Measurements from ENCODE around the gene OPN4.
"Not testable (repeated sequence)": the region's sequence is repeated elsewhere in the genome, so short reads cannot be mapped to it uniquely, and the experiment has no call there.

OPN4 gene, protein sequence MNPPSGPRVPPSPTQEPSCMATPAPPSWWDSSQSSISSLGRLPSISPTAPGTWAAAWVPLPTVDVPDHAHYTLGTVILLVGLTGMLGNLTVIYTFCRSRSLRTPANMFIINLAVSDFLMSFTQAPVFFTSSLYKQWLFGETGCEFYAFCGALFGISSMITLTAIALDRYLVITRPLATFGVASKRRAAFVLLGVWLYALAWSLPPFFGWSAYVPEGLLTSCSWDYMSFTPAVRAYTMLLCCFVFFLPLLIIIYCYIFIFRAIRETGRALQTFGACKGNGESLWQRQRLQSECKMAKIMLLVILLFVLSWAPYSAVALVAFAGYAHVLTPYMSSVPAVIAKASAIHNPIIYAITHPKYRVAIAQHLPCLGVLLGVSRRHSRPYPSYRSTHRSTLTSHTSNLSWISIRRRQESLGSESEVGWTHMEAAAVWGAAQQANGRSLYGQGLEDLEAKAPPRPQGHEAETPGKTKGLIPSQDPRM

GRCh38 chr10:86654411-86655172 is at the start of gene OPN4:
Gene OPN4 (plus strand): TSS chr10:86654547. CDS start chr10:86654784, 237 bp downstream.
- no peaks in the 10 kb centered on the region for H3K4me1 Mint-ChIP-seq

GRCh38 chr10:86607674-86608073 is 46.7 kb upstream of the OPN4 start:
- Mint-ChIP-seq H3K9me3 (no peaks in the 10 kb centered on the region), H3K27me3 (peaks cover 42% of the 10 kb centered on the region), H3K4me3 (no peak overlapping the region), H3K27ac (ENCODE audit: low read depth) (no peak overlapping the region), H3K36me3 (ENCODE audit: insufficient read depth) (peaks cover 2% of the 10 kb centered on the region), H3K4me1 (no peaks in the 10 kb centered on the region)
- ATAC-seq (replicated peaks; ENCODE audit: extremely low read depth, poor library complexity, severe bottlenecking) = no peak
- no peak for DNase-seq (ENCODE audit: low spot score in 2 of 2)

More at GRCh38 chr10:86654411-86655172, at the start of gene OPN4:
- H3K4me3 Mint-ChIP-seq = no peak within 1 kb of the TSS
- no peaks in the 10 kb centered on the region for H3K9me3 Mint-ChIP-seq
- H3K36me3 Mint-ChIP-seq (ENCODE audit: insufficient read depth) = no peaks in the 10 kb centered on the region
- ATAC-seq (replicated peaks; ENCODE audit: extremely low read depth, poor library complexity, severe bottlenecking) (no peak), DNase-seq (ENCODE audit: low spot score in 2 of 2) (no peak)
- H3K27ac Mint-ChIP-seq (ENCODE audit: low read depth) = no peak within 1 kb of the TSS
- H3K27me3 Mint-ChIP-seq = peaks cover 7% of the 10 kb centered on the region

DNA sequence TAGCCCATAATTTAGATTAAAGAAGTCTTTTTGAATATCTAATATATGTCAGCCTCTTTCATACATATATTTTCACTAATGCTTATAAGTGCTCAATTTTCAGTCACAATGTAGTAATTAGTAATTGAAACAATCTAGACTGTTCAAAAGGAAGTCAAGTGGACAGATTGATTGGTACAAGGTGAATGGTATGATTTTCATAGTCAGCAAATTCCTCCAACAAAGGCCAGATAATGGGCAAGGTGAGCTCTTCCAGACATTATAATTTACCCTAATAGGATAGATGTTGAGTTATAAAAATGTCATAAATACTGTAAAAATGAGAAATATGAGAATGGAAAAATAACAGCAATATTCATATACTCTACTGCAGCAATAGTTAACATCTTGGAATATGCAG is 44.4 kb upstream of the OPN4 start:
- no peaks in the 10 kb centered on the region for H3K4me1 Mint-ChIP-seq
- ATAC-seq (replicated peaks; ENCODE audit: extremely low read depth, poor library complexity, severe bottlenecking) (no peak), DNase-seq (ENCODE audit: low spot score in 2 of 2) (no peak)
- no peak overlapping the region for H3K4me3 Mint-ChIP-seq
- no peaks in the 10 kb centered on the region for H3K9me3 Mint-ChIP-seq
- H3K27me3 Mint-ChIP-seq = peaks cover 61% of the 10 kb centered on the region
- H3K27ac Mint-ChIP-seq (ENCODE audit: low read depth) = no peak overlapping the region
- H3K36me3 Mint-ChIP-seq (ENCODE audit: insufficient read depth) = peaks cover 2% of the 10 kb centered on the region

- no peaks in the 10 kb centered on the region for H3K9me3 Mint-ChIP-seq
- no peaks in the 10 kb centered on the region for H3K36me3 Mint-ChIP-seq (ENCODE audit: insufficient read depth)
- no peak for ATAC-seq (replicated peaks; ENCODE audit: extremely low read depth, poor library complexity, severe bottlenecking)
- peaks cover 61% of the 10 kb centered on the region for H3K27me3 Mint-ChIP-seq
- DNase-seq (ENCODE audit: low spot score in 2 of 2) = no peak
- no peak overlapping the region for H3K27ac Mint-ChIP-seq (ENCODE audit: low read depth)
- no peak overlapping the region for H3K4me3 Mint-ChIP-seq
- H3K4me1 Mint-ChIP-seq = no peaks in the 10 kb centered on the region
Measured at GRCh38 chr10:86611386-86611785, 43.0 kb upstream of the OPN4 start.

DNA sequence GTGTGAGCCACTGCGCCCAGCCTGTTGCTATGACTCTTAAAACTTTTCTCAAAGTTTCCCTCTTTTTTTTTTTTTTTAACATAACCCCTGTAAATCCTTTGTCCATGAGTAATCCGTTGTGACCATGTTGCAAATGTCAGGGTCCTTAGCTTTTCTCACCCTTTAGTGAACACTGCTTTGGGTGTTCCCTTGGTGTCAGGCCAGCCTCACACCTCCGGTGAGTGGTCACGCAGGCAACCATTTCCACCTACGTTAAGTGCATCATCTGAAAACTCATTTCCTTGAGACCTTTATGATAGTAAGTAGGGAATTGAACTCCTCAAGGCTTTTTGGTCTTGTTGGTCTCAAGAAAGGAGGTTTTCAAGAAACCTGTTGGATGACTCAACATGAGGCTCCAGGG is 41.3 kb upstream of the OPN4 start:
- no peak overlapping the region for H3K27ac Mint-ChIP-seq (ENCODE audit: low read depth)
- no peak overlapping the region for H3K4me3 Mint-ChIP-seq
- DNase-seq (ENCODE audit: low spot score in 2 of 2) (no peak), ATAC-seq (replicated peaks; ENCODE audit: extremely low read depth, poor library complexity, severe bottlenecking) (no peak)
- no peaks in the 10 kb centered on the region for H3K4me1 Mint-ChIP-seq
- H3K9me3 Mint-ChIP-seq = peaks cover 5% of the 10 kb centered on the region
- H3K36me3 Mint-ChIP-seq (ENCODE audit: insufficient read depth) = no peaks in the 10 kb centered on the region
- H3K27me3 Mint-ChIP-seq = peaks cover 53% of the 10 kb centered on the region

- no peak overlapping the region for H3K27ac Mint-ChIP-seq (ENCODE audit: low read depth)
- no peaks in the 10 kb centered on the region for H3K36me3 Mint-ChIP-seq (ENCODE audit: insufficient read depth)
- H3K9me3 Mint-ChIP-seq = peaks cover 5% of the 10 kb centered on the region
- DNase-seq (ENCODE audit: low spot score in 2 of 2) = no peak
- no peak overlapping the region for H3K4me3 Mint-ChIP-seq
- no peak for ATAC-seq (replicated peaks; ENCODE audit: extremely low read depth, poor library complexity, severe bottlenecking)
- peaks cover 45% of the 10 kb centered on the region for H3K27me3 Mint-ChIP-seq
- no peaks in the 10 kb centered on the region for H3K4me1 Mint-ChIP-seq
Measured at GRCh38 chr10:86613905-86614304, 40.4 kb upstream of the OPN4 start.

DNA sequence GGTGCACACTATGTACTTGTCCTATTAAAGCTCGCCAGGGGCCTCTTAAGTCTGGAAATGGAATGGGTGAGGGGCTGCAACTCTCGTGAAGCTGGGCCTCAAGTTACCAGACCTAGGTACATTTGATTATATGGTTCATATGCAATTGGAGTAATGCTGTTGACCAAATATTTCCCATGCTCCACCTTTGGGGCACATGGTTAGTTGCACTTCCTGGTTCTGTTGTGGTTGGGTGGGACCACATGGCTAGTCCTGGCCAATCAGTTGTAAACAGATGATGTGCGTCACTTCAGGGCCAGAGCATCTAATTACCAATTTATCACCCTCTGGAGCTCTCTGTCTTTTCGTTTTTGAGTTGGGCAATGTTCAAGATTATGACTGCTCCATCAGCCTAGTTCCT is 39.5 kb upstream of the OPN4 start:
- Mint-ChIP-seq H3K27me3 (peaks cover 44% of the 10 kb centered on the region), H3K4me3 (no peak overlapping the region), H3K27ac (ENCODE audit: low read depth) (no peak overlapping the region), H3K36me3 (ENCODE audit: insufficient read depth) (no peaks in the 10 kb centered on the region), H3K4me1 (no peaks in the 10 kb centered on the region), H3K9me3 (peaks cover 5% of the 10 kb centered on the region)
- DNase-seq (ENCODE audit: low spot score in 2 of 2) = no peak
- ATAC-seq (replicated peaks; ENCODE audit: extremely low read depth, poor library complexity, severe bottlenecking) = no peak

DNA sequence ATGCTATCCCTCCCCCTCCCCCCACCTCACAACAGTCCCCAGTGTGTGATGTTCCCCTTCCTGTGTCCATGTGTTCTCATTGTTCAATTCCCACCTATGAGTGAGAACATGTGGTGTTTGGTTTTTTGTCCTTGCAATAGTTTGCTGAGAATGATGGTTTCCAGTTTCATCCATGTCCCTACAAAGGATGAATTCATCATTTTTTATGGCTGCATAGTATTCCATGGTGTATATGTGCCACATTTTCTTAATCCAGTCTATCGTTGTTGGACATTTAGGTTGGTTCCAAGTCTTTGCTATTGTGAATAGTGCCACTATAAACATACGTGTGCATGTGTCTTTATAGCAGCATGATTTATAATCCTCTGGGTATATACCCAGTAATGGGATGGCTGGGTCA is 37.1 kb upstream of the OPN4 start:
- not testable (repeated sequence) for ATAC-seq (replicated peaks; ENCODE audit: extremely low read depth, poor library complexity, severe bottlenecking); H3K4me3 Mint-ChIP-seq; H3K36me3 Mint-ChIP-seq (ENCODE audit: insufficient read depth); H3K9me3 Mint-ChIP-seq; DNase-seq (ENCODE audit: low spot score in 2 of 2); H3K27ac Mint-ChIP-seq (ENCODE audit: low read depth); H3K4me1 Mint-ChIP-seq
- peaks cover 33% of the 10 kb centered on the region for H3K27me3 Mint-ChIP-seq

GRCh38 chr10:86628311-86628710 is 26.0 kb upstream of the OPN4 start:
- no peaks in the 10 kb centered on the region for H3K9me3 Mint-ChIP-seq
- H3K4me1 Mint-ChIP-seq = peaks cover 5% of the 10 kb centered on the region
- no peak overlapping the region for H3K4me3 Mint-ChIP-seq
- no peaks in the 10 kb centered on the region for H3K36me3 Mint-ChIP-seq (ENCODE audit: insufficient read depth)
- no peak overlapping the region for H3K27ac Mint-ChIP-seq (ENCODE audit: low read depth)
- DNase-seq (ENCODE audit: low spot score in 2 of 2) (no peak), ATAC-seq (replicated peaks; ENCODE audit: extremely low read depth, poor library complexity, severe bottlenecking) (no peak)
- peaks cover 55% of the 10 kb centered on the region for H3K27me3 Mint-ChIP-seq

- DNase-seq (ENCODE audit: low spot score in 2 of 2) (no peak), ATAC-seq (replicated peaks; ENCODE audit: extremely low read depth, poor library complexity, severe bottlenecking) (no peak)
- Mint-ChIP-seq H3K4me1 (peaks cover 5% of the 10 kb centered on the region), H3K27me3 (peaks cover 72% of the 10 kb centered on the region), H3K27ac (ENCODE audit: low read depth) (no peak overlapping the region), H3K36me3 (ENCODE audit: insufficient read depth) (no peaks in the 10 kb centered on the region), H3K4me3 (no peak overlapping the region), H3K9me3 (no peaks in the 10 kb centered on the region)
Measured at GRCh38 chr10:86630079-86630478, 24.3 kb upstream of the OPN4 start.

DNA sequence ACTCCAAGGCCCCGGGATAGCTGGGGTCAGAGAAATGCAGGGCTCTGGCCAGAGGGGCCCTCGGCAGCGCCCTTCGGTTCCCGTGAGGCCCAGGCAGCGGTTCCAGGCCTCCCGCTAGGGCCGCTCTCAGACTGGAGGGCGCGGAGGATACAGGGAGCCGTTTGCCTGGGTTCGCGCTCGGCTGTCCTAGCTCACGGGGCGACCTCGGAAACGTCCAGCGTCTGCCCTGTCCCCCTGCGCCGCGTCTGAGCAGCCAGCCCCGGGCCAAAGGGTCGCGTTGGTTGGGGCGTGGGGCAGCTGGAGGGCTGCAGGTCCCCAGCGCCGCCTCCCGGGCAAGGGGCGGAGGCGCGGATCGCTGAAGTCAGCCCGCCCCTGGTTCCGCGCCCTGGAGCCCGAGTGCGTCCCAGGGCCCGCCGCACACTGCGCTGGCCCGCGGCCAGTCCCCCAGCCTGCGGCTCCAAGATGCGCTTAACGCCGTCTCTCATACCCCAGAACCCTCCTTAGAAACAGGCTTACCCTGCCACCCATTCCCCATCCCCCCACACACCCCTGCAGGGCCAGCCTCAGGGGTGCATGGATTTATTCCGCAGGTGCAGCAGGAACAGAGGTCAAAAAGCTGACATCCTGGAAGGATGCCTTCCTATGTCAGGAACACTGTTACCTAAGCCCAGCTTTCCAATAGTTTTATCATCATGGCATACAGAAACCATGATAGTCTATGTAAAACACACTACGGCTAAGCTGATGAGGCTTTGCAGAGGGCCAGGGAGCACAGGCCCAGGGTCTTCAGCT is 22.1 kb upstream of the OPN4 start:
- Mint-ChIP-seq H3K36me3 (ENCODE audit: insufficient read depth) (no peaks in the 10 kb centered on the region), H3K4me1 (peaks cover 5% of the 10 kb centered on the region), H3K4me3 (no peak overlapping the region), H3K27me3 (peaks cover 81% of the 10 kb centered on the region), H3K27ac (ENCODE audit: low read depth) (no peak overlapping the region), H3K9me3 (no peaks in the 10 kb centered on the region)
- ATAC-seq (replicated peaks; ENCODE audit: extremely low read depth, poor library complexity, severe bottlenecking) (no peak), DNase-seq (ENCODE audit: low spot score in 2 of 2) (no peak)

DNA sequence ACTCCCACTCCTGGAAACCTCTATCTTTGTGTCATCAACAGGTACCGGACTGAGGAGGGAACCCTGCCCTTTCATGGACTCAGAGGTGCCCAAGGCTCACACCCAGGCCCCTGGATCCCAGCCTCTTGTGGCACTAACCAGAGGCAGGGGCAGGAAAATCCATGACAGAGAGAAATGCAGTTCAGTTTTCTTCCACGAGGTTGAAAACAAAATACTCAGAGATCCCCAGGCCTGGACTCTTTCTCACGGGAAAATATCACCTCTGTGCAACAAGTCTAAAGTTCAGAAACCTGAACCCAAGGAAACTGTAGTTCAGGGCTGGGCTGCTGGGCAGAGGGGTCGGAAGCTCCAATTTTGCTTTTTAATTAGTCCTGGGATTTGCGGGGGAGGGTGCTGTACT is 21.4 kb upstream of the OPN4 start:
- Mint-ChIP-seq H3K36me3 (ENCODE audit: insufficient read depth) (no peaks in the 10 kb centered on the region), H3K4me3 (no peak overlapping the region), H3K27ac (ENCODE audit: low read depth) (no peak overlapping the region), H3K27me3 (peaks cover 73% of the 10 kb centered on the region), H3K9me3 (no peaks in the 10 kb centered on the region), H3K4me1 (peaks cover 5% of the 10 kb centered on the region)
- no peak for DNase-seq (ENCODE audit: low spot score in 2 of 2)
- ATAC-seq (replicated peaks; ENCODE audit: extremely low read depth, poor library complexity, severe bottlenecking) = no peak

Measured in central memory CD8-positive, alpha-beta T cell (primary cell).